H9 (cell line): Measurements from ENCODE around the gene SRP72. TPM values are rescaled to one million over a fixed set of nuclear protein-coding genes. Genes with fewer than 3 reads are reported as not detected.

Experiments used
- DNase-seq: peaks from one replicate; pipeline ENCODE4 v3.0.0-alpha.2; 2017
- H2AFZ ChIP-seq: one replicate; pipeline ENCODE4 v1.6.1; 2013; ENCODE audit warnings: mild to moderate bottlenecking, low read length, control low read depth, moderate library complexity
- H2AK5ac ChIP-seq: 2 replicates; pipeline ENCODE4 v1.6.1; 2013; ENCODE audit warnings: low read length, control low read depth, mixed read lengths; ENCODE audit not compliant: insufficient read length
- H2BK120ac ChIP-seq: one replicate; pipeline ENCODE4 v1.6.1; 2013; ENCODE audit warnings: low read depth, mild to moderate bottlenecking, low read length, control low read depth, inconsistent platforms; ENCODE audit not compliant: poor library complexity, severe bottlenecking
- H2BK12ac ChIP-seq: 2 replicates; pipeline ENCODE4 v1.6.1; 2013; ENCODE audit warnings: low read length, control low read depth, mixed read lengths, low read depth; ENCODE audit not compliant: insufficient read length
- H2BK15ac ChIP-seq: 2 replicates; pipeline ENCODE4 v1.6.1; 2013; ENCODE audit warnings: low read depth, low read length, control low read depth
- H2BK20ac ChIP-seq: one replicate; pipeline ENCODE4 v1.6.1; 2013; ENCODE audit warnings: low read depth, mild to moderate bottlenecking, low read length, control low read depth, inconsistent platforms; ENCODE audit not compliant: poor library complexity, severe bottlenecking
- H2BK5ac ChIP-seq: 2 replicates; pipeline ENCODE4 v1.6.1; 2013; ENCODE audit warnings: low read length, control low read depth, mixed read lengths; ENCODE audit not compliant: insufficient read length
- H3K14ac ChIP-seq: 2 replicates; pipeline ENCODE4 v1.6.1; 2013; ENCODE audit warnings: low read length, control low read depth; ENCODE audit not compliant: insufficient read depth
- H3K18ac ChIP-seq: 2 replicates; pipeline ENCODE4 v1.6.1; 2013; ENCODE audit warnings: low read depth, mild to moderate bottlenecking, mixed read lengths, low read length, control low read depth; ENCODE audit not compliant: insufficient read length
- H3K23ac ChIP-seq: 2 replicates; pipeline ENCODE4 v1.6.1; 2013; ENCODE audit warnings: low read length, control low read depth, mixed read lengths, low read depth; ENCODE audit not compliant: insufficient read length
- H3K23me2 ChIP-seq: 2 replicates; pipeline ENCODE4 v1.6.1; 2013; ENCODE audit warnings: low read depth, mild to moderate bottlenecking, mixed read lengths, low read length, control low read depth; ENCODE audit not compliant: insufficient read length, poor library complexity, severe bottlenecking
- H3K27ac ChIP-seq: 2 replicates; pipeline ENCODE4 v1.5.1; 2013; ENCODE audit warnings: low read length, control low read depth, mixed read lengths, low read depth; ENCODE audit not compliant: insufficient read length
- H3K27me3 ChIP-seq: 2 replicates; pipeline ENCODE4 v1.6.1; 2013; ENCODE audit warnings: low read length, control low read depth, inconsistent platforms; ENCODE audit not compliant: insufficient read depth
- H3K4ac ChIP-seq: 2 replicates; pipeline ENCODE4 v1.6.1; 2013; ENCODE audit warnings: low read depth, mild to moderate bottlenecking, control low read depth, inconsistent platforms, low read length, moderate library complexity
- H3K4me1 ChIP-seq: 2 replicates; pipeline ENCODE4 v1.6.1; 2013; ENCODE audit warnings: low read length, control low read depth, inconsistent platforms; ENCODE audit not compliant: insufficient read depth
- H3K4me2 ChIP-seq: 2 replicates; pipeline ENCODE4 v1.6.1; 2013; ENCODE audit warnings: low read length, control low read depth, mixed read lengths; ENCODE audit not compliant: insufficient read length, insufficient read depth
- H3K56ac ChIP-seq: 2 replicates; pipeline ENCODE4 v1.6.1; 2013; ENCODE audit warnings: low read depth, mild to moderate bottlenecking, mixed read lengths, low read length, control low read depth; ENCODE audit not compliant: insufficient read length
- H3K79me1 ChIP-seq: 2 replicates; pipeline ENCODE4 v1.6.1; 2013; ENCODE audit warnings: low read depth, mild to moderate bottlenecking, moderate library complexity, low read length, control low read depth, inconsistent platforms; ENCODE audit not compliant: insufficient read depth, poor library complexity, severe bottlenecking
- H3K79me2 ChIP-seq: 2 replicates; pipeline ENCODE4 v1.6.1; 2013; ENCODE audit warnings: low read length, control low read depth, inconsistent platforms; ENCODE audit not compliant: insufficient read depth
- H3K9ac ChIP-seq: 2 replicates; pipeline ENCODE4 v1.6.1; 2013; ENCODE audit warnings: low read length, control low read depth, mixed read lengths; ENCODE audit not compliant: insufficient read length; ENCODE audit errors: extremely low read depth
- H3K9me3 ChIP-seq: one replicate; pipeline ENCODE4 v1.6.1; 2013; ENCODE audit warnings: low read depth, low read length, inconsistent platforms; ENCODE audit not compliant: control insufficient read depth
- H3T11ph ChIP-seq: one replicate; pipeline ENCODE4 v1.6.1; 2013; ENCODE audit warnings: mild to moderate bottlenecking, low read length, control low read depth, inconsistent platforms
- H4K20me1 ChIP-seq: one replicate; pipeline ENCODE4 v1.6.1; 2013; ENCODE audit not compliant: control insufficient read depth, insufficient read length, insufficient read depth
- H4K5ac ChIP-seq: 2 replicates; pipeline ENCODE4 v1.6.1; 2013; ENCODE audit warnings: low read depth, mild to moderate bottlenecking, mixed read lengths, low read length, control low read depth; ENCODE audit not compliant: insufficient read length
- H4K8ac ChIP-seq: replicated peaks from 2 replicates; pipeline ENCODE4 v1.6.1; 2013; ENCODE audit warnings: low read length, control low read depth, mixed read lengths, low read depth; ENCODE audit not compliant: insufficient read length
- H4K91ac ChIP-seq: 2 replicates; pipeline ENCODE4 v1.6.1; 2013; ENCODE audit warnings: low read depth, mild to moderate bottlenecking, moderate library complexity, mixed read lengths, low read length, control low read depth; ENCODE audit not compliant: insufficient read length
- H3K27ac Mint-ChIP-seq, 3 experiments: 2 replicates in 2 of 3; 3 replicates in 1 of 3; pipeline ENCODE4 v1.8.0; 2020 to 2021; ENCODE audit warnings: mixed read lengths in 3 of 3, mild to moderate bottlenecking in 1 of 3, moderate library complexity in 1 of 3
- H3K27me3 Mint-ChIP-seq: 2 replicates; pipeline ENCODE4 v1.8.0; 2021; ENCODE audit warnings: low read depth, mild to moderate bottlenecking, moderate library complexity, mixed read lengths
- H3K36me3 Mint-ChIP-seq, 3 experiments: 2 replicates in 2 of 3; 3 replicates in 1 of 3; pipeline ENCODE4 v1.8.0; 2020 to 2021; ENCODE audit warnings: low read depth in 3 of 3, mixed read lengths in 3 of 3; ENCODE audit not compliant: insufficient read depth in 1 of 3
- H3K4me1 Mint-ChIP-seq, 2 experiments: 2 replicates each; pipeline ENCODE4 v1.8.0; 2020; ENCODE audit warnings: mixed read lengths in 2 of 2
- H3K4me3 Mint-ChIP-seq, 2 experiments: 2 replicates in 1 of 2; 3 replicates in 1 of 2; pipeline ENCODE4 v1.8.0; 2020 to 2021; ENCODE audit warnings: mild to moderate bottlenecking in 2 of 2, mixed read lengths in 2 of 2, moderate library complexity in 1 of 2
- H3K9me3 Mint-ChIP-seq, 2 experiments: 2 replicates in 1 of 2; 3 replicates in 1 of 2; pipeline ENCODE4 v1.8.0; 2020; ENCODE audit warnings: mild to moderate bottlenecking in 2 of 2, mixed read lengths in 2 of 2, moderate library complexity in 1 of 2
- WGBS: extraction: QIAGEN DNeasy Blood & Tissue Kit; methylation state at CpG from one replicate; pipeline ENCODE4 v1.1.7; 2013; ENCODE audit warnings: missing lambda C conversion rate, low lambda C conversion rate, mixed read lengths; ENCODE audit not compliant: insufficient read length; ENCODE audit errors: extremely low coverage; 5-methylcytosine and 5-hydroxymethylcytosine counted together
- total RNA-seq: library from RNA; stranded (reverse); gene quantifications from 2 replicates; pipeline ENCODE4 v1.2.1, GENCODE V29; 2021
- TF ChIP-seq, protein P1 (sequence below): fragments of 200-600 bp; sonication (generic); conservative IDR thresholded peaks from 3 replicates; pipeline ENCODE4 v1.8.0; 2021; ENCODE audit warnings: antibody characterized with exemption, mild to moderate bottlenecking

The SRP72 gene
- total RNA-seq, 1 experiment from 2014 or later: 141 TPM

DNA sequence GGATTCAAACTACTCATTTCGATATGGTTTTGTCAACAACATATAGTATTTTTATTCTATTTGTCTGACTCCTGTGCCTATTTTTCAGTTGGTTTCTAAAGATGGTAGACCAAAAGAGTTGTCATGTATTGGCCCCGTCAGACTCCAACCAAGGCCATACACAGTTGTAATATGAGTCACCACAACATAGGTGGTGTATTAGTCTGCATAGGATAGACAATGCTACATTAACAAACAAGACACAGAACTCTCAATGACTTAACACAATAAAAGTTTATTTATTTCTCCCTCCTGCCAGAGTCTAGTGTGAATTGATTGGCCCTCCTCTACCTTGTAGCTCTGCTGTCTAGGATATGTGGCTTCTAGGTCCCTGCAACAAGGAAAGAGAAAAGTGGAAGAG lies 84.1 kb downstream of the SRP72 start:
- H3K27me3 Mint-ChIP-seq: peaks cover 38% of the 10 kb centered on the region
- Histone ChIP-seq H3K4me2 (no peak overlapping the region), H2BK12ac (no peak overlapping the region), H3K4me1 (no peaks in the 10 kb centered on the region), H2AK5ac (no peak overlapping the region), H2AFZ (no peak overlapping the region), H2BK20ac (no peak overlapping the region), H2BK15ac (no peak overlapping the region), H4K8ac (no peak overlapping the region), H4K91ac (no peak overlapping the region), H3K18ac (no peak overlapping the region), H3K14ac (no peak overlapping the region), H3T11ph (no peak overlapping the region), H2BK5ac (no peak overlapping the region), H3K27ac (no peak overlapping the region), H3K56ac (no peak overlapping the region), H3K9ac (no peak overlapping the region), H3K9me3 (no peaks in the 10 kb centered on the region), H3K27me3 (no peaks in the 10 kb centered on the region), H4K5ac (no peak overlapping the region), H3K79me2 (no peaks in the 10 kb centered on the region), H2BK120ac (no peak overlapping the region), H3K79me1 (no peaks in the 10 kb centered on the region), H4K20me1 (no peaks in the 10 kb centered on the region), H3K4ac (no peak overlapping the region), H3K23ac (no peak overlapping the region), H3K23me2 (no peaks in the 10 kb centered on the region)
- no peaks in the 10 kb centered on the region; a peak in 1 of 7 replicates for H3K36me3 Mint-ChIP-seq
- H3K27ac Mint-ChIP-seq: no peak overlapping the region
- H3K9me3 Mint-ChIP-seq: no peaks in the 10 kb centered on the region; a peak in 2 of 5 replicates
- TF ChIP-seq, protein P1, sequence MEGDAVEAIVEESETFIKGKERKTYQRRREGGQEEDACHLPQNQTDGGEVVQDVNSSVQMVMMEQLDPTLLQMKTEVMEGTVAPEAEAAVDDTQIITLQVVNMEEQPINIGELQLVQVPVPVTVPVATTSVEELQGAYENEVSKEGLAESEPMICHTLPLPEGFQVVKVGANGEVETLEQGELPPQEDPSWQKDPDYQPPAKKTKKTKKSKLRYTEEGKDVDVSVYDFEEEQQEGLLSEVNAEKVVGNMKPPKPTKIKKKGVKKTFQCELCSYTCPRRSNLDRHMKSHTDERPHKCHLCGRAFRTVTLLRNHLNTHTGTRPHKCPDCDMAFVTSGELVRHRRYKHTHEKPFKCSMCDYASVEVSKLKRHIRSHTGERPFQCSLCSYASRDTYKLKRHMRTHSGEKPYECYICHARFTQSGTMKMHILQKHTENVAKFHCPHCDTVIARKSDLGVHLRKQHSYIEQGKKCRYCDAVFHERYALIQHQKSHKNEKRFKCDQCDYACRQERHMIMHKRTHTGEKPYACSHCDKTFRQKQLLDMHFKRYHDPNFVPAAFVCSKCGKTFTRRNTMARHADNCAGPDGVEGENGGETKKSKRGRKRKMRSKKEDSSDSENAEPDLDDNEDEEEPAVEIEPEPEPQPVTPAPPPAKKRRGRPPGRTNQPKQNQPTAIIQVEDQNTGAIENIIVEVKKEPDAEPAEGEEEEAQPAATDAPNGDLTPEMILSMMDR: no peak
- no peak overlapping the region for H3K4me3 Mint-ChIP-seq
- peaks cover 3 to 11% of the 10 kb centered on the region in 2 experiments; a peak in 3 of 4 replicates for H3K4me1 Mint-ChIP-seq
- no peak for DNase-seq
- no CpG with 5 or more reads among the region's 2 CpGs for WGBS
